ENCODE data around the gene GRID2.
"Not testable (repeated sequence)": the region's sequence is repeated elsewhere in the genome, so short reads cannot be mapped to it uniquely, and the experiment has no call there.

Gene GRID2

GRCh38 chr4:92265798-92266197 lies 38.0 kb upstream of the GRID2 start:
- Histone ChIP-seq H3K36me3 (ENCODE audit: control insufficient read depth, insufficient read depth, low read length) (peaks cover 36% of the 10 kb centered on the region), H3K9ac (ENCODE audit: low read depth, low read length) (no peak overlapping the region), H3K4me1 (ENCODE audit: control insufficient read depth, insufficient read depth, low read length) (peaks cover 10% of the 10 kb centered on the region), H3K9me3 (ENCODE audit: control insufficient read depth, insufficient read depth, low read length) (no peaks in the 10 kb centered on the region), H3K27me3 (ENCODE audit: control insufficient read depth, insufficient read depth, low read length) (no peaks in the 10 kb centered on the region), H3K4me3 (ENCODE audit: low read depth, low read length) (peak overlapping the region; percentile 8)

DNA sequence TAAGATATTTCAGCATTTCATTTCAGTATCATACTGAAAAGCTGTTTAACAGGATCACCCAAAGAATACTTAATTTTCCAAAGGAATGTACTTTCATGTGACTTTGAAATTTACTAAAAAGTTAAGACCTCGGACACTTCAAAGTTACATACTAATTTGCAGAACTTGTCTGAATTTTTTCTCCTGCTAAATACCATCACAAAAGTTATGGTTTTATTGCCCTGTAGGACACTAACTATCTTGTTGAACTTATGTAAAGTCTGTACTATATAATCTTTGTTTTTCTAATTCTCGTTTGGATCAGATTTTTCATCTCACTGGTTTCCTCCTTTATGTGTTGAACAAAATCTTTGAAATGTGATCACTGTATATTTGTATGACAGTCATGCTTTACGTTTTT lies 37.2 kb upstream of the GRID2 start:
- peaks cover 32% of the 10 kb centered on the region for H3K36me3 ChIP-seq (ENCODE audit: control insufficient read depth, insufficient read depth, low read length)

GRCh38 chr4:92268642-92269041 lies 35.1 kb upstream of the GRID2 start:
- Histone ChIP-seq H3K27me3 (ENCODE audit: control insufficient read depth, insufficient read depth, low read length) (no peaks in the 10 kb centered on the region), H3K9me3 (ENCODE audit: control insufficient read depth, insufficient read depth, low read length) (no peaks in the 10 kb centered on the region), H3K9ac (ENCODE audit: low read depth, low read length) (no peak overlapping the region), H3K4me3 (ENCODE audit: low read depth, low read length) (peak overlapping the region; percentile 36), H3K36me3 (ENCODE audit: control insufficient read depth, insufficient read depth, low read length) (peaks cover 28% of the 10 kb centered on the region), H3K4me1 (ENCODE audit: control insufficient read depth, insufficient read depth, low read length) (peaks cover 10% of the 10 kb centered on the region)

More for the DNA sequence above, 37.2 kb upstream of the GRID2 start:
- Histone ChIP-seq H3K4me3 (ENCODE audit: low read depth, low read length) (no peak overlapping the region), H3K4me1 (ENCODE audit: control insufficient read depth, insufficient read depth, low read length) (peaks cover 10% of the 10 kb centered on the region), H3K9me3 (ENCODE audit: control insufficient read depth, insufficient read depth, low read length) (no peaks in the 10 kb centered on the region), H3K9ac (ENCODE audit: low read depth, low read length) (no peak overlapping the region), H3K27me3 (ENCODE audit: control insufficient read depth, insufficient read depth, low read length) (no peaks in the 10 kb centered on the region)

- Histone ChIP-seq H3K9me3 (ENCODE audit: control insufficient read depth, insufficient read depth, low read length) (no peaks in the 10 kb centered on the region), H3K9ac (ENCODE audit: low read depth, low read length) (peak overlapping the region; percentile 1), H3K27me3 (ENCODE audit: control insufficient read depth, insufficient read depth, low read length) (no peaks in the 10 kb centered on the region), H3K36me3 (ENCODE audit: control insufficient read depth, insufficient read depth, low read length) (peaks cover 32% of the 10 kb centered on the region), H3K4me1 (ENCODE audit: control insufficient read depth, insufficient read depth, low read length) (peaks cover 4% of the 10 kb centered on the region), H3K4me3 (ENCODE audit: low read depth, low read length) (peak overlapping the region; percentile 36)
Measured at GRCh38 chr4:92270908-92271307, 32.9 kb upstream of the GRID2 start.

DNA sequence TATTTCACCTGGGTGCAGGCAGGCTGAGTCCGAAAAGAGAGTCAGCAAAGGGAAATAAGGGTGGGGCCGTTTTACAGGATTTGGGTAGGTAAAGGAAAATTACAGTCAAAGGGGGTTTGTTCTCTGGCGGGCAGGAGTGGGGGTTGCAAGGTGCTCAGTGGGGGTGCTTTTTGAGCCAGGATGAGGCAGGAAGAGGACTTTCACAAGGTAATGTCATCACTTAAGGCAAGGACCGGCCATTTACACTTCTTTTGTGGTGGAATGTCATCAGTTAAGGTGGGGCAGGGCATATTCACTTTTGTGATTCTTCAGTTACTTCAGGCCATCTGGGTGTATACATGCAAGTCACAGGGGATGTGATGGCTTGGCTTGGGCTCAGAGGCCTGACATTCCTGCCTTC lies 32.2 kb upstream of the GRID2 start:
- Histone ChIP-seq H3K4me3 (ENCODE audit: low read depth, low read length) (peak overlapping the region; percentile 36), H3K9ac (ENCODE audit: low read depth, low read length) (peak overlapping the region; percentile 1), H3K36me3 (ENCODE audit: control insufficient read depth, insufficient read depth, low read length) (peaks cover 32% of the 10 kb centered on the region)
- not testable (repeated sequence) for H3K9me3 ChIP-seq (ENCODE audit: control insufficient read depth, insufficient read depth, low read length); H3K4me1 ChIP-seq (ENCODE audit: control insufficient read depth, insufficient read depth, low read length); H3K27me3 ChIP-seq (ENCODE audit: control insufficient read depth, insufficient read depth, low read length)

GRCh38 chr4:92277057-92277881 lies 26.5 kb upstream of the GRID2 start:
- Histone ChIP-seq H3K9ac (ENCODE audit: low read depth, low read length) (peak overlapping the region; percentile 97), H3K4me3 (ENCODE audit: low read depth, low read length) (peak overlapping the region; percentile 60), H3K4me1 (ENCODE audit: control insufficient read depth, insufficient read depth, low read length) (peaks cover 12% of the 10 kb centered on the region)
- not testable (repeated sequence) for H3K27me3 ChIP-seq (ENCODE audit: control insufficient read depth, insufficient read depth, low read length); H3K36me3 ChIP-seq (ENCODE audit: control insufficient read depth, insufficient read depth, low read length); H3K9me3 ChIP-seq (ENCODE audit: control insufficient read depth, insufficient read depth, low read length)

GRCh38 chr4:92279296-92279695 lies 24.5 kb upstream of the GRID2 start:
- Histone ChIP-seq H3K36me3 (ENCODE audit: control insufficient read depth, insufficient read depth, low read length) (peaks cover 5% of the 10 kb centered on the region), H3K4me3 (ENCODE audit: low read depth, low read length) (no peak overlapping the region), H3K9ac (ENCODE audit: low read depth, low read length) (no peak overlapping the region)

DNA sequence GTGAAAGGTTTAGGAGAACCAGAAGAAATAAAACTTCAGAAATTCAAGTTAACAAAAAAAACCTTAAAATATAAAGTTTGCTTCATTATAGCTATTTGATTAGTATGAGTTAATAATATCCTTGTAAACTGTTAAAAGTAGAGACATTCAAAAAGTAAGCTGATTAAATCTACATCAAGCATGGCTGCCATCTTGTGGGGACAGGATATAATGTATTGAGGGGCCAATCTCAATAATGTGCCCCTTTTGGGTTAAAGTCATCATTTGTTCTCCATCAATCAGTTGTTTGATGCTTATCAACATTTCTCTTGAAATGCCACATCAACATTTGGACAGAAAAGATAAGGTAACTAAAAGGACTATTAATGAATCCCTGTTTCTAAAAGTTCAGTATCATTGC lies 4.6 kb upstream of the GRID2 start:
- H3K9ac ChIP-seq (ENCODE audit: low read depth, low read length) = no peak overlapping the region
- no peak overlapping the region for H3K4me3 ChIP-seq (ENCODE audit: low read depth, low read length)
- H3K36me3 ChIP-seq (ENCODE audit: control insufficient read depth, insufficient read depth, low read length) = no peaks in the 10 kb centered on the region
- H3K27me3 ChIP-seq (ENCODE audit: control insufficient read depth, insufficient read depth, low read length) = peaks cover 3% of the 10 kb centered on the region
- H3K4me1 ChIP-seq (ENCODE audit: control insufficient read depth, insufficient read depth, low read length) = peaks cover 37% of the 10 kb centered on the region
- H3K9me3 ChIP-seq (ENCODE audit: control insufficient read depth, insufficient read depth, low read length) = no peaks in the 10 kb centered on the region

More at GRCh38 chr4:92279296-92279695, 24.5 kb upstream of the GRID2 start:
- H3K27me3 ChIP-seq (ENCODE audit: control insufficient read depth, insufficient read depth, low read length) = no peaks in the 10 kb centered on the region
- no peaks in the 10 kb centered on the region for H3K9me3 ChIP-seq (ENCODE audit: control insufficient read depth, insufficient read depth, low read length)
- peaks cover 12% of the 10 kb centered on the region for H3K4me1 ChIP-seq (ENCODE audit: control insufficient read depth, insufficient read depth, low read length)

GRCh38 chr4:92304121-92304520 lies 355 bp downstream of the GRID2 start:
- Histone ChIP-seq H3K27me3 (ENCODE audit: control insufficient read depth, insufficient read depth, low read length) (no peaks in the 10 kb centered on the region), H3K9me3 (ENCODE audit: control insufficient read depth, insufficient read depth, low read length) (no peaks in the 10 kb centered on the region), H3K4me3 (ENCODE audit: low read depth, low read length) (peak overlapping the region; percentile 72), H3K4me1 (ENCODE audit: control insufficient read depth, insufficient read depth, low read length) (peaks cover 36% of the 10 kb centered on the region), H3K9ac (ENCODE audit: low read depth, low read length) (peak overlapping the region; percentile 71), H3K36me3 (ENCODE audit: control insufficient read depth, insufficient read depth, low read length) (no peaks in the 10 kb centered on the region)

GRCh38 chr4:92304606-92305005 lies 840 bp downstream of the GRID2 start:
- peak overlapping the region; percentile 71 for H3K9ac ChIP-seq (ENCODE audit: low read depth, low read length)
- peaks cover 36% of the 10 kb centered on the region for H3K4me1 ChIP-seq (ENCODE audit: control insufficient read depth, insufficient read depth, low read length)
- no peaks in the 10 kb centered on the region for H3K27me3 ChIP-seq (ENCODE audit: control insufficient read depth, insufficient read depth, low read length)
- no peaks in the 10 kb centered on the region for H3K9me3 ChIP-seq (ENCODE audit: control insufficient read depth, insufficient read depth, low read length)
- peak overlapping the region; percentile 72 for H3K4me3 ChIP-seq (ENCODE audit: low read depth, low read length)
- no peaks in the 10 kb centered on the region for H3K36me3 ChIP-seq (ENCODE audit: control insufficient read depth, insufficient read depth, low read length)

DNA sequence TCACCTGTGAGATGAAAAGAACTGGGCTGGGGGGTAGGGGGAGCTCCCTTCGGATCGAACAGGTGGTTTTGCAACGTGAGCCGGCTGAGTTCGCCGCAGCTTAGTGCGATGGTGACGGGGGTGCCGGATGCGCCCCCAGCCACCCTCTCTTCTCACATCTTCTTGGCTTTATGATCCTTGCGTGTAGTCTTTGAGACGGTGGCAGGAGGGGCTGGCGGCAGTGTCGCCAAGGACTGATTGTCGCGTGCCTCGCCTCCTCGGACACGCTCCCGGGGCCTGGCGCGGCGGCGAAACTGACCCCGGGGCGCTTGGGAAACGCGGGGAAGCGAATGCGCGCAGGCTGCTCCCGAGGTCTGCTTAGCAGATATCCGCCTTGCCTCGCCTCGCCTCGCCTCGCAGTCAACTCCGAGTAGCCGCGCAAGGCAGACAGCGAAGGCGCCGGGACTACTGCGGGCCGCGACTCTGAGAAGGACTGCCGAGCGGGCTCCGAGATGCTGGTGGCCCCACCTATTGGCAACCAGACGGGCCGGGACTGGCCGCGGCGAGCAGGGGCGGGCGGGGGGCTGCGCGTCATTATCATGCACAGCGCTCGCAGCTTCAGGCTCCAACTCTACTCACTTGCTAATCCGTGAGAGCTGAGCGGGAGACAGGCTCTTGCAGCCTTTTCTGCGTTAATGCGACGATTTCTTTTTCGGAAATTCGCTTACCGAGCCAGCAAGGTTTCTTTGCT lies 1.5 kb downstream of the GRID2 start:
- Histone ChIP-seq H3K9me3 (ENCODE audit: control insufficient read depth, insufficient read depth, low read length) (no peaks in the 10 kb centered on the region), H3K27me3 (ENCODE audit: control insufficient read depth, insufficient read depth, low read length) (no peaks in the 10 kb centered on the region), H3K4me3 (ENCODE audit: low read depth, low read length) (peak overlapping the region; percentile 72), H3K4me1 (ENCODE audit: control insufficient read depth, insufficient read depth, low read length) (peaks cover 29% of the 10 kb centered on the region), H3K36me3 (ENCODE audit: control insufficient read depth, insufficient read depth, low read length) (no peaks in the 10 kb centered on the region), H3K9ac (ENCODE audit: low read depth, low read length) (peak overlapping the region; percentile 80)
